Cardiac muscle cell (in vitro differentiated cells and primary cell): ENCODE results near the gene ABL2. TPM values are rescaled to one million over a fixed set of nuclear protein-coding genes. Genes with fewer than 3 reads are reported as not detected.

Source experiments
- DNase-seq, 2 donors: peaks; one replicate each; pipeline versions ENCODE4 v3.0.0 to v3.0.0-alpha.2; 2010 to 2017; ENCODE audit warnings: low read depth in 1 of 2, low spot score in 1 of 2
- H3K27ac ChIP-seq: fragments of 200-600 bp; sonication (generic); 2 replicates; pipeline ENCODE4 v1.5.1; 2016
- H3K27me3 ChIP-seq: fragments of 200-600 bp; sonication (generic); 2 replicates; pipeline ENCODE4 v1.6.0; 2016; ENCODE audit warnings: control low read depth
- H3K36me3 ChIP-seq: fragments of 200-600 bp; sonication (generic); 2 replicates; pipeline ENCODE4 v1.5.1; 2016; ENCODE audit warnings: control low read depth
- H3K4me1 ChIP-seq: fragments of 200-600 bp; sonication (generic); 2 replicates; pipeline ENCODE4 v1.8.1; 2017; ENCODE audit warnings: low read depth, mild to moderate bottlenecking, mixed run types
- H3K4me3 ChIP-seq: fragments of 200-600 bp; sonication (generic); 2 replicates; pipeline ENCODE4 v1.5.1; 2016; ENCODE audit warnings: mild to moderate bottlenecking
- H3K9me3 ChIP-seq: fragments of 200-600 bp; sonication (generic); 2 replicates; pipeline ENCODE4 v1.5.1; 2017; ENCODE audit warnings: low read depth, mild to moderate bottlenecking, control low read depth
- CTCF ChIP-seq: IDR thresholded peaks from 2 replicates; pipeline ENCODE4 v1.5.1; 2012; ENCODE audit warnings: low read depth, mild to moderate bottlenecking, low read length
- polyA plus RNA-seq: library from polyadenylated mRNA; unstranded; fragments of >200 nt; fragmentation: Nextera tagmentation; extraction: Ambion mirVana; gene quantifications from 2 replicates; pipeline ENCODE4 v1.2.1, GENCODE V29; 2016
- total RNA-seq: library from RNA; depleted of rRNA; stranded (reverse); fragments of >200 nt; gene quantifications from 2 replicates; pipeline ENCODE4 v1.2.3, GENCODE V29; 2016

ABL2 gene
- total and polyA plus RNA-seq, 2 experiments from 2014 or later: 6.9 to 13.5 TPM

GRCh38 chr1:179082333-179082998 lies 147.0 kb downstream of the ABL2 start:
- H3K9me3 ChIP-seq: no peaks in the 10 kb centered on the region
- peak overlapping the region; percentile 78 for H3K27ac ChIP-seq
- peak; percentile 27 to 35 for DNase-seq
- H3K27me3 ChIP-seq: no peaks in the 10 kb centered on the region
- H3K36me3 ChIP-seq: no peaks in the 10 kb centered on the region
- H3K4me3 ChIP-seq: peak overlapping the region; percentile 86
- no peaks in the 10 kb centered on the region for H3K4me1 ChIP-seq
- TF ChIP-seq CTCF: no peak

- peak; percentile 93 to 95 for DNase-seq
- no peak for TF ChIP-seq CTCF
- no peaks in the 10 kb centered on the region for H3K4me1 ChIP-seq
- no peaks in the 10 kb centered on the region for H3K9me3 ChIP-seq
- H3K27ac ChIP-seq: peak within 1 kb of the TSS; percentile 78
- no peaks in the 10 kb centered on the region for H3K36me3 ChIP-seq
- H3K27me3 ChIP-seq: no peaks in the 10 kb centered on the region
- peak within 1 kb of the TSS; percentile 86 for H3K4me3 ChIP-seq
Observed at GRCh38 chr1:179081687-179082332, 147.7 kb downstream of the ABL2 start, which contains the start of gene TOR3A. TOR3A (plus strand) TSS chr1:179082070; CDS start chr1:179082129, 59 bp downstream.

- TF ChIP-seq CTCF: no peak
- peak overlapping the region; percentile 86 for H3K4me3 ChIP-seq
- no peak for DNase-seq
- no peaks in the 10 kb centered on the region for H3K4me1 ChIP-seq
- H3K36me3 ChIP-seq: no peaks in the 10 kb centered on the region
- no peaks in the 10 kb centered on the region for H3K9me3 ChIP-seq
- H3K27me3 ChIP-seq: no peaks in the 10 kb centered on the region
- H3K27ac ChIP-seq: peak overlapping the region; percentile 78
Observed at GRCh38 chr1:179080866-179081686, 148.4 kb downstream of the ABL2 start.

GRCh38 chr1:179079113-179079761 lies 150.2 kb downstream of the ABL2 start:
- peak; percentile 83 to 88 for DNase-seq
- Histone ChIP-seq H3K4me1 (no peaks in the 10 kb centered on the region), H3K9me3 (no peaks in the 10 kb centered on the region), H3K4me3 (no peak overlapping the region), H3K27me3 (no peaks in the 10 kb centered on the region), H3K27ac (no peak overlapping the region), H3K36me3 (no peaks in the 10 kb centered on the region)
- TF ChIP-seq CTCF: peak; percentile 75

- no peak for TF ChIP-seq CTCF
- H3K27me3 ChIP-seq: no peaks in the 10 kb centered on the region
- no peaks in the 10 kb centered on the region for H3K36me3 ChIP-seq
- H3K27ac ChIP-seq: no peak overlapping the region
- no peaks in the 10 kb centered on the region for H3K4me1 ChIP-seq
- DNase-seq: peak in 1 of 2 donors; percentile 81
- H3K4me3 ChIP-seq: no peak overlapping the region
- H3K9me3 ChIP-seq: no peaks in the 10 kb centered on the region
Observed at GRCh38 chr1:179077396-179077795, 152.1 kb downstream of the ABL2 start.
